GM12878 (cell line): Measurements from ENCODE around the gene RFLNA.

Experiments used
- CTCF ChIP-seq, 3 experiments: IDR thresholded peaks in 2 of 3; conservative IDR thresholded peaks in 1 of 3; 2 replicates each; pipeline ENCODE4 v1.5.1; 2011; ENCODE audit warnings: low read depth in 3 of 3, low read length in 3 of 3, mild to moderate bottlenecking in 3 of 3, control low read depth in 2 of 3, moderate library complexity in 2 of 3, inconsistent platforms in 1 of 3, mixed read lengths in 1 of 3; ENCODE audit not compliant: control insufficient read depth in 2 of 3, insufficient read depth in 1 of 3; ENCODE audit errors: extremely low read depth in 1 of 3
- IRF3 ChIP-seq: fragments of 450-650 bp; IDR thresholded peaks from 2 replicates; pipeline ENCODE4 v1.6.1; 2014; ENCODE audit warnings: mild to moderate bottlenecking
- MEF2B ChIP-seq: fragments of 450-650 bp; IDR thresholded peaks from 2 replicates; pipeline ENCODE4 v1.6.1; 2018; ENCODE audit warnings: mild to moderate bottlenecking, moderate library complexity; ENCODE audit not compliant: partially characterized antibody, poor library complexity, severe bottlenecking
- MXI1 ChIP-seq: fragments of 150-350 bp; IDR thresholded peaks from 2 replicates; pipeline ENCODE4 v1.6.1; 2011; ENCODE audit warnings: low read depth, mild to moderate bottlenecking, inconsistent platforms, low read length, improper control_type of control experiment
- REST ChIP-seq: IDR thresholded peaks from 2 replicates; pipeline ENCODE4 v1.6.1; 2012; ENCODE audit warnings: mild to moderate bottlenecking, low read depth, low read length

DNA sequence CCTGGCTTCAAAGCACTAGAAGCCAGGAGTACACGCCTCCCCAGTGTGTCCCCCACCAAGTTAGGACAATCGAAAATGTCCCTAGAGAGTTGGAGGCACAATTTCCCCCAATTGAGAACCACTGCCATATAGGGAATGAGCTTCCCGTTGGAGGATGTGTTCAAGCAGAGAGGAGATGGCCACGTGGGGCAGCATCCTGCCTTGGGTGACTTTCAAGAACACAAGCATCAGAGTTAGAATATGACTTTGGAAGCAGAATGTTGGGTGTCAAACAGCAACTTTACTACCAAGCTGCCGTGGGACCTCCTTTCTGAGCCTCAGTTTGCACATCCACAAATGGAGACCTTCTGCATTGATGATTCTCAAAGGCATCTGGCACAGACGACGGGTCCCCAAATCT lies 56.5 kb downstream of the RFLNA start:
- TF ChIP-seq MEF2B (no peak), CTCF (IDR thresholded peaks at IDR 0.05 in 2 of 3, conservative IDR thresholded peaks at IDR 0.05 in 1 of 3; ENCODE audit: control insufficient read depth in 2 of 3, extremely low read depth in 1 of 3, insufficient read depth in 1 of 3, low read depth in 3 of 3, low read length in 3 of 3) (no peak), IRF3 (no peak), REST (no peak), MXI1 (no peak)
